Fibroblast of lung (primary cell): ENCODE results near the gene CYTIP. TPM values are rescaled to one million over a fixed set of nuclear protein-coding genes. Genes with fewer than 3 reads are reported as not detected.

Experiments used
- DNase-seq, 2 donors: peaks; one replicate each; pipeline versions ENCODE4 v3.0.0 to v3.0.0-alpha.2; 2010; ENCODE audit warnings: low read depth in 2 of 2
- H2AFZ ChIP-seq: 2 replicates; pipeline ENCODE4 v1.5.1; 2012; ENCODE audit warnings: low read length, control low read depth, inconsistent platforms
- H3K27ac ChIP-seq: 2 replicates; pipeline ENCODE4 v1.5.1; 2011; ENCODE audit warnings: low read length, control low read depth; ENCODE audit not compliant: insufficient read depth
- H3K27me3 ChIP-seq: 2 replicates; pipeline ENCODE4 v1.5.1; 2011; ENCODE audit warnings: mild to moderate bottlenecking, low read length; ENCODE audit not compliant: control insufficient read depth, insufficient read depth
- H3K36me3 ChIP-seq: 2 replicates; pipeline ENCODE4 v1.5.1; 2011; ENCODE audit warnings: low read length; ENCODE audit not compliant: control insufficient read depth, insufficient read depth
- H3K4me1 ChIP-seq: 2 replicates; pipeline ENCODE4 v1.5.1; 2011; ENCODE audit warnings: low read length; ENCODE audit not compliant: control insufficient read depth, insufficient read depth; ENCODE audit errors: extremely low read depth
- H3K4me2 ChIP-seq: 2 replicates; pipeline ENCODE4 v1.5.1; 2011; ENCODE audit warnings: low read length, control low read depth; ENCODE audit not compliant: insufficient read depth; ENCODE audit errors: extremely low read depth
- H3K4me3 ChIP-seq, 4 experiments: fragments of 200-600 bp in 1 of 4; sonication (generic) in 1 of 4; replicated peaks in 1 of 4; 2 replicates each; pipeline ENCODE4 v1.5.1; 2011 to 2016; ENCODE audit warnings: low read length in 4 of 4, low read depth in 3 of 4, mild to moderate bottlenecking in 3 of 4, control low read depth in 2 of 4, inconsistent platforms in 1 of 4, mixed read lengths in 1 of 4; ENCODE audit not compliant: insufficient read depth in 1 of 4; ENCODE audit errors: control extremely low read depth in 1 of 4
- H3K79me2 ChIP-seq: 2 replicates; pipeline ENCODE4 v1.5.1; 2012; ENCODE audit warnings: mild to moderate bottlenecking, low read length, inconsistent platforms; ENCODE audit not compliant: control insufficient read depth, insufficient read depth
- H3K9ac ChIP-seq: 2 replicates; pipeline ENCODE4 v1.5.1; 2011; ENCODE audit warnings: mild to moderate bottlenecking, low read length, control low read depth; ENCODE audit not compliant: insufficient read depth
- H3K9me3 ChIP-seq: 2 replicates; pipeline ENCODE4 v1.5.1; 2012; ENCODE audit warnings: low read depth, low read length; ENCODE audit not compliant: control insufficient read depth, insufficient read depth
- H4K20me1 ChIP-seq: 2 replicates; pipeline ENCODE4 v1.5.1; 2011; ENCODE audit warnings: low read length; ENCODE audit not compliant: control insufficient read depth, insufficient read depth; ENCODE audit errors: extremely low read depth
- EZH2 ChIP-seq: IDR thresholded peaks from 2 replicates; pipeline ENCODE4 v1.5.1; 2012; ENCODE audit warnings: low read length, control low read depth, mild to moderate bottlenecking; ENCODE audit errors: missing control alignments
- polyA plus RNA-seq, 2 donors: library from polyadenylated mRNA; depleted of rRNA in 1 of 2; stranded (reverse) in 1 of 2; unstranded in 1 of 2; fragments of >200 nt; gene quantifications; 2 replicates each; pipeline ENCODE4 v1.2.1, GENCODE V29; 2011 to 2012; ENCODE audit warnings: missing spikeins in 1 of 2
- total RNA-seq: library from RNA; depleted of rRNA; stranded (reverse); fragments of >200 nt; gene quantifications from 2 replicates; pipeline ENCODE4 v1.2.1, GENCODE V29; 2014
- TF ChIP-seq, protein P1 (sequence below), 2 donors: IDR thresholded peaks in 1 of 2; conservative IDR thresholded peaks in 1 of 2; 1 replicate in 1 of 2; 2 replicates in 1 of 2; pipeline ENCODE4 v1.5.1; 2011 to 2012; ENCODE audit warnings: low read length in 2 of 2, control low read depth in 1 of 2, inconsistent platforms in 1 of 2, low read depth in 1 of 2, mild to moderate bottlenecking in 1 of 2

Gene CYTIP
- total and polyA plus RNA-seq, 2 donors (not counting 1 experiment from before 2014, with no cell fraction given), result 0.17 TPM; not detected in 1

DNA sequence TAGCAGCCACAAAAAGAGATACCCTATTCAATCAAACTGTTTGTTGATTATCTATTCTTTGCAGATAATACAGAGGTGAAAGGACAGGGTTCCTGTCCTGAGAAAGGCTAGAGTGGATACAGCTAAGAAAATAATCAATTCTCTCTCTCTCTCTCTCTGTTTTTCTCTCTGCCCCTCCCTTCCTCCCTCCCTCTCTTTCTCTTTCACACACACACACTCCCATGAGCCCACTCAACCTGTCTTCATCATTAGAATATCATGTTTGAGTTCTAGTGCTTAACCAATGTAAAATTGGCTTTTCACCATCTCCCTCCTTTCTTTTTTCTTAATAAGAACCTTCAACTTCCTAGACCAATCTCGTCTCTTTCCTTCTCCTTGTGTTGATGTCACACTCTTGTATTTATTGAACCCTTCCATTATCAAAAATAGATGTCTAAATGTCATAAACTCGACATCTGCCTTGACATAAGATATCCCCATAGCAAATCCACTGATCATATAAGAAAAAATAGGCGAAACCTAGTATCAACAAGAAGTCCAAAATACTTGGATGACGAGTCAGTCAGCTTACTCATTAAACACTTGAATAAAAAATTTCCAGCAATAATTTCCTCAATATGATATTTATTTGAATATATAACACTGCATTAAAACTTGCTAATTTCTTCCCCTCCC lies 42.8 kb upstream of the CYTIP start:
- Histone ChIP-seq H3K4me2 (no peak overlapping the region), H3K4me1 (no peaks in the 10 kb centered on the region), H3K36me3 (no peaks in the 10 kb centered on the region), H3K9ac (no peak overlapping the region), H3K79me2 (no peaks in the 10 kb centered on the region), H3K27ac (no peak overlapping the region), H3K27me3 (peaks cover 2% of the 10 kb centered on the region), H3K4me3 (no peak overlapping the region), H3K9me3 (no peaks in the 10 kb centered on the region), H2AFZ (no peak overlapping the region), H4K20me1 (no peaks in the 10 kb centered on the region)
- peak; percentile 36 to 39 for DNase-seq
- TF ChIP-seq, protein P1, sequence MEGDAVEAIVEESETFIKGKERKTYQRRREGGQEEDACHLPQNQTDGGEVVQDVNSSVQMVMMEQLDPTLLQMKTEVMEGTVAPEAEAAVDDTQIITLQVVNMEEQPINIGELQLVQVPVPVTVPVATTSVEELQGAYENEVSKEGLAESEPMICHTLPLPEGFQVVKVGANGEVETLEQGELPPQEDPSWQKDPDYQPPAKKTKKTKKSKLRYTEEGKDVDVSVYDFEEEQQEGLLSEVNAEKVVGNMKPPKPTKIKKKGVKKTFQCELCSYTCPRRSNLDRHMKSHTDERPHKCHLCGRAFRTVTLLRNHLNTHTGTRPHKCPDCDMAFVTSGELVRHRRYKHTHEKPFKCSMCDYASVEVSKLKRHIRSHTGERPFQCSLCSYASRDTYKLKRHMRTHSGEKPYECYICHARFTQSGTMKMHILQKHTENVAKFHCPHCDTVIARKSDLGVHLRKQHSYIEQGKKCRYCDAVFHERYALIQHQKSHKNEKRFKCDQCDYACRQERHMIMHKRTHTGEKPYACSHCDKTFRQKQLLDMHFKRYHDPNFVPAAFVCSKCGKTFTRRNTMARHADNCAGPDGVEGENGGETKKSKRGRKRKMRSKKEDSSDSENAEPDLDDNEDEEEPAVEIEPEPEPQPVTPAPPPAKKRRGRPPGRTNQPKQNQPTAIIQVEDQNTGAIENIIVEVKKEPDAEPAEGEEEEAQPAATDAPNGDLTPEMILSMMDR (conservative IDR thresholded peaks at IDR 0.05 in 1 of 2, IDR thresholded peaks at IDR 0.05 in 1 of 2; ENCODE audit: low read depth in 1 of 2, low read length in 2 of 2), result no peak
- TF ChIP-seq EZH2, result no peak

DNA sequence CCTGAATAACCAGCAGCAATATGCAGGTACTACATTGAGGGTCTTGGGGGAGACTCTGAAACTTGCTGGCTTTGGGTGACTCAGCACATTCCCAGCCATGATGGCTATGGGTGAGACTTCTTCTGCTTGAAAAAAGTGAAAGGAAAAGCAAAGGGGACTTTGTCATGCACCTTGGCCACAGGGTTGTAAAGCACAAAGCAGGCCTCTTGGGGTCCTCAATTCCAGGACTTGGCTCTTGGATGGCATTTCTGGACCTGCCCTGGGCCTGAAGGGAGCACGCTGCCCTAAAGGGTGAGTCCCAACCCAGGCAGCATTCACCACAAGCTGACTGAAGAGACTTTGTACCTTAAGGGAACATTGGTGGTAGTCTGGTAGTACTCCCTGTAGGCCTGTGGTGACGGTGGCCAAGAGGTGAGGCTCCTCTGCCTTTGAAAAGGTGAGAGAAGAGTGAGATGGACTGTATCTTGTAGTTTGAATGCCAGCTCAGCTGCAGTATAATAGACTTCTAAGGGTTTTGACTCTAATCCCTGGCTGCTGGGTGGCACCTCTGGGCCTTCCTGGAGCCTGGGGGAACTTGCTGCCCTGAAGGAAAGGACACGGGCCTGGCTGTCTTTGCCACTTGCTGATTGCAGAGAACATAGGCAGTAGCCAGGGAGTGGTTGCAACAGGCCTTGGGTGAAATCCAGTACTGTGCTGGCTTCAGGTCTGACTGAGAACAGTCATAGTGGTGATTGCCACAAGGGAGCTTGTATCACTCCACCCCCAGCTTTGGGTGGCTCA lies 36.5 kb upstream of the CYTIP start:
- Histone ChIP-seq H3K27me3 (no peaks in the 10 kb centered on the region), H2AFZ (no peak overlapping the region), H3K4me3 (no peak overlapping the region), H3K9me3 (no peaks in the 10 kb centered on the region), H3K27ac (no peak overlapping the region), H3K9ac (no peak overlapping the region), H3K36me3 (no peaks in the 10 kb centered on the region), H3K4me2 (no peak overlapping the region), H3K4me1 (no peaks in the 10 kb centered on the region), H4K20me1 (no peaks in the 10 kb centered on the region), H3K79me2 (no peaks in the 10 kb centered on the region)
- no peak for TF ChIP-seq EZH2
- TF ChIP-seq, protein P1 (conservative IDR thresholded peaks at IDR 0.05 in 1 of 2, IDR thresholded peaks at IDR 0.05 in 1 of 2; ENCODE audit: low read depth in 1 of 2, low read length in 2 of 2), result no peak
- peak; percentile 22 to 32 for DNase-seq
